ENCODE measurements around the gene LMTK3.
"Not testable (repeated sequence)": the region's sequence is repeated elsewhere in the genome, so short reads cannot be mapped to it uniquely, and the experiment has no call there.

The LMTK3 gene

GRCh38 chr19:48490981-48491792 lies 20.4 kb downstream of the LMTK3 start:
- Histone ChIP-seq H3K4me3 (ENCODE audit: low read length) (peak overlapping the region; percentile 50), H3K4me1 (ENCODE audit: control insufficient read depth, low read depth, low read length) (peaks cover 14% of the 10 kb centered on the region), H3K9me3 (ENCODE audit: control insufficient read depth, low read depth, low read length) (no peaks in the 10 kb centered on the region), H3K27ac (ENCODE audit: low read length) (no peak overlapping the region), H3K9ac (ENCODE audit: low read length) (peak overlapping the region; percentile 45), H3K27me3 (ENCODE audit: control insufficient read depth, insufficient read depth, low read length) (peaks cover 17% of the 10 kb centered on the region), H3K36me3 (ENCODE audit: control insufficient read depth, low read depth, low read length) (no peaks in the 10 kb centered on the region)

- Histone ChIP-seq H3K36me3 (ENCODE audit: control insufficient read depth, low read depth, low read length) (no peaks in the 10 kb centered on the region), H3K27me3 (ENCODE audit: control insufficient read depth, insufficient read depth, low read length) (peaks cover 16% of the 10 kb centered on the region), H3K4me1 (ENCODE audit: control insufficient read depth, low read depth, low read length) (peaks cover 14% of the 10 kb centered on the region), H3K27ac (ENCODE audit: low read length) (no peak overlapping the region), H3K9me3 (ENCODE audit: control insufficient read depth, low read depth, low read length) (no peaks in the 10 kb centered on the region), H3K9ac (ENCODE audit: low read length) (no peak overlapping the region), H3K4me3 (ENCODE audit: low read length) (no peak overlapping the region)
Measured at GRCh38 chr19:48489608-48490216, 21.9 kb downstream of the LMTK3 start.

GRCh38 chr19:48488478-48488877 lies 23.2 kb downstream of the LMTK3 start:
- H3K9ac ChIP-seq (ENCODE audit: low read length); H3K27ac ChIP-seq (ENCODE audit: low read length); H3K36me3 ChIP-seq (ENCODE audit: control insufficient read depth, low read depth, low read length); H3K27me3 ChIP-seq (ENCODE audit: control insufficient read depth, insufficient read depth, low read length); H3K9me3 ChIP-seq (ENCODE audit: control insufficient read depth, low read depth, low read length); H3K4me3 ChIP-seq (ENCODE audit: low read length): not testable (repeated sequence)
- peaks cover 14% of the 10 kb centered on the region for H3K4me1 ChIP-seq (ENCODE audit: control insufficient read depth, low read depth, low read length)

GRCh38 chr19:48487948-48488347 lies 23.7 kb downstream of the LMTK3 start:
- Histone ChIP-seq H3K9me3 (ENCODE audit: control insufficient read depth, low read depth, low read length) (no peaks in the 10 kb centered on the region), H3K4me1 (ENCODE audit: control insufficient read depth, low read depth, low read length) (peaks cover 14% of the 10 kb centered on the region), H3K36me3 (ENCODE audit: control insufficient read depth, low read depth, low read length) (no peaks in the 10 kb centered on the region), H3K27ac (ENCODE audit: low read length) (no peak overlapping the region), H3K27me3 (ENCODE audit: control insufficient read depth, insufficient read depth, low read length) (peaks cover 9% of the 10 kb centered on the region), H3K4me3 (ENCODE audit: low read length) (no peak overlapping the region), H3K9ac (ENCODE audit: low read length) (no peak overlapping the region)

GRCh38 chr19:48487544-48487943 lies 24.1 kb downstream of the LMTK3 start:
- H3K4me1 ChIP-seq (ENCODE audit: control insufficient read depth, low read depth, low read length) = peaks cover 13% of the 10 kb centered on the region
- H3K27ac ChIP-seq (ENCODE audit: low read length) = no peak overlapping the region
- H3K9ac ChIP-seq (ENCODE audit: low read length) = no peak overlapping the region
- peaks cover 9% of the 10 kb centered on the region for H3K27me3 ChIP-seq (ENCODE audit: control insufficient read depth, insufficient read depth, low read length)
- H3K36me3 ChIP-seq (ENCODE audit: control insufficient read depth, low read depth, low read length) = no peaks in the 10 kb centered on the region
- H3K4me3 ChIP-seq (ENCODE audit: low read length) = no peak overlapping the region
- H3K9me3 ChIP-seq (ENCODE audit: control insufficient read depth, low read depth, low read length) = no peaks in the 10 kb centered on the region

- not testable (repeated sequence) for H3K9me3 ChIP-seq (ENCODE audit: control insufficient read depth, low read depth, low read length); H3K27me3 ChIP-seq (ENCODE audit: control insufficient read depth, insufficient read depth, low read length); H3K4me1 ChIP-seq (ENCODE audit: control insufficient read depth, low read depth, low read length); H3K9ac ChIP-seq (ENCODE audit: low read length); H3K4me3 ChIP-seq (ENCODE audit: low read length); H3K36me3 ChIP-seq (ENCODE audit: control insufficient read depth, low read depth, low read length); H3K27ac ChIP-seq (ENCODE audit: low read length)
Measured at GRCh38 chr19:48486706-48487105, 24.9 kb downstream of the LMTK3 start.

- no peak overlapping the region for H3K4me3 ChIP-seq (ENCODE audit: low read length)
- H3K4me1 ChIP-seq (ENCODE audit: control insufficient read depth, low read depth, low read length) = no peaks in the 10 kb centered on the region
- H3K9me3 ChIP-seq (ENCODE audit: control insufficient read depth, low read depth, low read length) = no peaks in the 10 kb centered on the region
- no peak overlapping the region for H3K9ac ChIP-seq (ENCODE audit: low read length)
- H3K27ac ChIP-seq (ENCODE audit: low read length) = no peak overlapping the region
- peaks cover 2% of the 10 kb centered on the region for H3K27me3 ChIP-seq (ENCODE audit: control insufficient read depth, insufficient read depth, low read length)
- H3K36me3 ChIP-seq (ENCODE audit: control insufficient read depth, low read depth, low read length) = peaks cover 4% of the 10 kb centered on the region
Measured at GRCh38 chr19:48484931-48485612, 26.6 kb downstream of the LMTK3 start.

GRCh38 chr19:48484247-48484893 lies 27.3 kb downstream of the LMTK3 start:
- Histone ChIP-seq H3K27me3 (ENCODE audit: control insufficient read depth, insufficient read depth, low read length) (no peaks in the 10 kb centered on the region), H3K9ac (ENCODE audit: low read length) (no peak overlapping the region), H3K4me3 (ENCODE audit: low read length) (no peak overlapping the region), H3K36me3 (ENCODE audit: control insufficient read depth, low read depth, low read length) (peaks cover 8% of the 10 kb centered on the region), H3K9me3 (ENCODE audit: control insufficient read depth, low read depth, low read length) (no peaks in the 10 kb centered on the region), H3K4me1 (ENCODE audit: control insufficient read depth, low read depth, low read length) (no peaks in the 10 kb centered on the region), H3K27ac (ENCODE audit: low read length) (no peak overlapping the region)

GRCh38 chr19:48483301-48483700 lies 28.3 kb downstream of the LMTK3 start:
- Histone ChIP-seq H3K4me1 (ENCODE audit: control insufficient read depth, low read depth, low read length) (no peaks in the 10 kb centered on the region), H3K36me3 (ENCODE audit: control insufficient read depth, low read depth, low read length) (peaks cover 15% of the 10 kb centered on the region)

GRCh38 chr19:48481846-48482639 lies 29.6 kb downstream of the LMTK3 start:
- no peaks in the 10 kb centered on the region for H3K27me3 ChIP-seq (ENCODE audit: control insufficient read depth, insufficient read depth, low read length)
- H3K9me3 ChIP-seq (ENCODE audit: control insufficient read depth, low read depth, low read length) = no peaks in the 10 kb centered on the region
- peaks cover 25% of the 10 kb centered on the region for H3K36me3 ChIP-seq (ENCODE audit: control insufficient read depth, low read depth, low read length)
- H3K27ac ChIP-seq (ENCODE audit: low read length) = no peak overlapping the region
- no peaks in the 10 kb centered on the region for H3K4me1 ChIP-seq (ENCODE audit: control insufficient read depth, low read depth, low read length)
- no peak overlapping the region for H3K9ac ChIP-seq (ENCODE audit: low read length)
- H3K4me3 ChIP-seq (ENCODE audit: low read length) = no peak overlapping the region

More at GRCh38 chr19:48483301-48483700, 28.3 kb downstream of the LMTK3 start:
- Histone ChIP-seq H3K4me3 (ENCODE audit: low read length) (no peak overlapping the region), H3K27ac (ENCODE audit: low read length) (no peak overlapping the region), H3K9ac (ENCODE audit: low read length) (no peak overlapping the region), H3K9me3 (ENCODE audit: control insufficient read depth, low read depth, low read length) (no peaks in the 10 kb centered on the region), H3K27me3 (ENCODE audit: control insufficient read depth, insufficient read depth, low read length) (no peaks in the 10 kb centered on the region)
